Liver (tissue), 3 donors: Measurements from ENCODE around the gene TRIM71.

Experiments used
- EGR1 ChIP-seq, 2 donors: IDR thresholded peaks; 2 replicates each; pipeline ENCODE4 v1.6.1; 2016 to 2018; ENCODE audit warnings: antibody characterized with exemption in 2 of 2, low read depth in 2 of 2
- FOXA1 ChIP-seq: IDR thresholded peaks from 2 replicates; pipeline ENCODE4 v1.6.1; 2016; ENCODE audit warnings: antibody characterized with exemption
- TAF1 ChIP-seq: conservative IDR thresholded peaks from 2 replicates; pipeline ENCODE4 v1.6.1; 2016; ENCODE audit warnings: antibody characterized with exemption, mild to moderate bottlenecking
- ZBTB33 ChIP-seq: IDR thresholded peaks from 2 replicates; pipeline ENCODE4 v1.6.1; 2016; ENCODE audit warnings: antibody characterized with exemption
- TF ChIP-seq, protein P1 (sequence below): fragments of 150-350 bp; IDR thresholded peaks from 2 replicates; pipeline ENCODE4 v1.5.1; 2017; ENCODE audit warnings: improper control_type of control experiment, low read depth, low read length; ENCODE audit not compliant: missing input control
- TF ChIP-seq, protein P2 (sequence below): IDR thresholded peaks from 2 replicates; pipeline ENCODE4 v1.6.1; 2016; ENCODE audit warnings: antibody characterized with exemption, mild to moderate bottlenecking
- donor health status: healthy.
- donor health status: healthy.

GRCh38 chr3:32815841-32816438 is 1.9 kb upstream of the TRIM71 start:
- TF ChIP-seq FOXA1 = no peak
- TF ChIP-seq, protein P1, sequence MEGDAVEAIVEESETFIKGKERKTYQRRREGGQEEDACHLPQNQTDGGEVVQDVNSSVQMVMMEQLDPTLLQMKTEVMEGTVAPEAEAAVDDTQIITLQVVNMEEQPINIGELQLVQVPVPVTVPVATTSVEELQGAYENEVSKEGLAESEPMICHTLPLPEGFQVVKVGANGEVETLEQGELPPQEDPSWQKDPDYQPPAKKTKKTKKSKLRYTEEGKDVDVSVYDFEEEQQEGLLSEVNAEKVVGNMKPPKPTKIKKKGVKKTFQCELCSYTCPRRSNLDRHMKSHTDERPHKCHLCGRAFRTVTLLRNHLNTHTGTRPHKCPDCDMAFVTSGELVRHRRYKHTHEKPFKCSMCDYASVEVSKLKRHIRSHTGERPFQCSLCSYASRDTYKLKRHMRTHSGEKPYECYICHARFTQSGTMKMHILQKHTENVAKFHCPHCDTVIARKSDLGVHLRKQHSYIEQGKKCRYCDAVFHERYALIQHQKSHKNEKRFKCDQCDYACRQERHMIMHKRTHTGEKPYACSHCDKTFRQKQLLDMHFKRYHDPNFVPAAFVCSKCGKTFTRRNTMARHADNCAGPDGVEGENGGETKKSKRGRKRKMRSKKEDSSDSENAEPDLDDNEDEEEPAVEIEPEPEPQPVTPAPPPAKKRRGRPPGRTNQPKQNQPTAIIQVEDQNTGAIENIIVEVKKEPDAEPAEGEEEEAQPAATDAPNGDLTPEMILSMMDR = no peak
- TF ChIP-seq, protein P2, sequence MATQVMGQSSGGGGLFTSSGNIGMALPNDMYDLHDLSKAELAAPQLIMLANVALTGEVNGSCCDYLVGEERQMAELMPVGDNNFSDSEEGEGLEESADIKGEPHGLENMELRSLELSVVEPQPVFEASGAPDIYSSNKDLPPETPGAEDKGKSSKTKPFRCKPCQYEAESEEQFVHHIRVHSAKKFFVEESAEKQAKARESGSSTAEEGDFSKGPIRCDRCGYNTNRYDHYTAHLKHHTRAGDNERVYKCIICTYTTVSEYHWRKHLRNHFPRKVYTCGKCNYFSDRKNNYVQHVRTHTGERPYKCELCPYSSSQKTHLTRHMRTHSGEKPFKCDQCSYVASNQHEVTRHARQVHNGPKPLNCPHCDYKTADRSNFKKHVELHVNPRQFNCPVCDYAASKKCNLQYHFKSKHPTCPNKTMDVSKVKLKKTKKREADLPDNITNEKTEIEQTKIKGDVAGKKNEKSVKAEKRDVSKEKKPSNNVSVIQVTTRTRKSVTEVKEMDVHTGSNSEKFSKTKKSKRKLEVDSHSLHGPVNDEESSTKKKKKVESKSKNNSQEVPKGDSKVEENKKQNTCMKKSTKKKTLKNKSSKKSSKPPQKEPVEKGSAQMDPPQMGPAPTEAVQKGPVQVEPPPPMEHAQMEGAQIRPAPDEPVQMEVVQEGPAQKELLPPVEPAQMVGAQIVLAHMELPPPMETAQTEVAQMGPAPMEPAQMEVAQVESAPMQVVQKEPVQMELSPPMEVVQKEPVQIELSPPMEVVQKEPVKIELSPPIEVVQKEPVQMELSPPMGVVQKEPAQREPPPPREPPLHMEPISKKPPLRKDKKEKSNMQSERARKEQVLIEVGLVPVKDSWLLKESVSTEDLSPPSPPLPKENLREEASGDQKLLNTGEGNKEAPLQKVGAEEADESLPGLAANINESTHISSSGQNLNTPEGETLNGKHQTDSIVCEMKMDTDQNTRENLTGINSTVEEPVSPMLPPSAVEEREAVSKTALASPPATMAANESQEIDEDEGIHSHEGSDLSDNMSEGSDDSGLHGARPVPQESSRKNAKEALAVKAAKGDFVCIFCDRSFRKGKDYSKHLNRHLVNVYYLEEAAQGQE = no peak
- TF ChIP-seq ZBTB33 = no peak
- TF ChIP-seq TAF1 = no peak
- no peak for TF ChIP-seq EGR1 (IDR thresholded peaks at IDR 0.05; ENCODE audit: low read depth in 2 of 2)
